Measurements from ENCODE around the gene PIPOX.

- TF ChIP-seq CTCF (IDR thresholded peaks at IDR 0.05) (no peak), POLR2A (IDR thresholded peaks at IDR 0.05) (no peak)
Observed at GRCh38 chr17:29032013-29032856, 10.7 kb upstream of the PIPOX start.

Measured in sigmoid colon (tissue), 3 donors.